MM.1S (cell line): ENCODE data around the gene FCER1A.

ENCODE experiments used
- DNase-seq: peaks from one replicate; pipeline ENCODE4 v3.0.0-alpha.2; 2015
- H2AFZ ChIP-seq: fragments of 300-600 bp; sonication (generic); 2 replicates; pipeline ENCODE4 v1.6.0; 2016; ENCODE audit warnings: antibody characterized with exemption, low read length
- H3F3A ChIP-seq: fragments of 300-600 bp; sonication (generic); 2 replicates; pipeline ENCODE4 v1.6.1; 2016; ENCODE audit warnings: mild to moderate bottlenecking, antibody characterized with exemption, low read length, moderate library complexity, mixed read lengths; ENCODE audit not compliant: insufficient read depth
- H3K27ac ChIP-seq: fragments of 300-600 bp; sonication (generic); 2 replicates; pipeline ENCODE4 v1.5.1; 2016; ENCODE audit warnings: mild to moderate bottlenecking, low read length
- H3K27me3 ChIP-seq: fragments of 300-600 bp; sonication (generic); replicated peaks from 2 replicates; pipeline ENCODE4 v1.6.0; 2016; ENCODE audit warnings: low read length; ENCODE audit not compliant: insufficient read depth
- H3K36me3 ChIP-seq: fragments of 300-600 bp; sonication (generic); replicated peaks from 2 replicates; pipeline ENCODE4 v1.6.1; 2016; ENCODE audit warnings: mild to moderate bottlenecking, low read length, mixed read lengths; ENCODE audit not compliant: insufficient read depth
- H3K4me1 ChIP-seq: fragments of 300-600 bp; sonication (generic); 2 replicates; pipeline ENCODE4 v1.6.1; 2016; ENCODE audit warnings: low read length, mixed read lengths
- H3K4me2 ChIP-seq: fragments of 300-600 bp; sonication (generic); 2 replicates; pipeline ENCODE4 v1.6.0; 2016; ENCODE audit warnings: low read depth, low read length
- H3K4me3 ChIP-seq: fragments of 300-600 bp; sonication (generic); 2 replicates; pipeline ENCODE4 v1.5.1; 2016; ENCODE audit warnings: low read length, mixed read lengths
- H3K79me2 ChIP-seq: fragments of 300-600 bp; sonication (generic); 2 replicates; pipeline ENCODE4 v1.6.1; 2016; ENCODE audit warnings: mixed run types, low read length, mixed read lengths
- H3K9ac ChIP-seq: fragments of 300-600 bp; sonication (generic); 2 replicates; pipeline ENCODE4 v1.6.1; 2016; ENCODE audit warnings: low read length, mixed read lengths
- H3K9me2 ChIP-seq: fragments of 300-600 bp; sonication (generic); replicated peaks from 2 replicates; pipeline ENCODE4 v1.6.1; 2016; ENCODE audit warnings: mild to moderate bottlenecking, low read length, mixed read lengths; ENCODE audit not compliant: insufficient read depth
- H3K9me3 ChIP-seq: fragments of 300-600 bp; sonication (generic); replicated peaks from 2 replicates; pipeline ENCODE4 v1.6.1; 2016; ENCODE audit warnings: mild to moderate bottlenecking, low read length, mixed read lengths; ENCODE audit not compliant: insufficient read depth
- H4K20me1 ChIP-seq: fragments of 300-600 bp; sonication (generic); 2 replicates; pipeline ENCODE4 v1.6.1; 2016; ENCODE audit warnings: mild to moderate bottlenecking, low read length, moderate library complexity, mixed read lengths; ENCODE audit not compliant: insufficient read depth
- CTCF ChIP-seq: fragments of 300-600 bp; sonication (generic); IDR thresholded peaks from 2 replicates; pipeline ENCODE4 v1.5.1; 2016; ENCODE audit warnings: antibody characterized with exemption, low read length, mixed read lengths
- EZH2 ChIP-seq: fragments of 300-600 bp; sonication (generic); optimal IDR thresholded peaks from 2 replicates; pipeline ENCODE3; 2017; ENCODE audit warnings: low read depth, mild to moderate bottlenecking, antibody characterized with exemption, low read length, mixed read lengths
- EZH2phosphoT487 ChIP-seq: fragments of 300-600 bp; sonication (generic); IDR thresholded peaks from 2 replicates; pipeline ENCODE4 v1.6.1; 2018; ENCODE audit warnings: antibody characterized with exemption, low read length

The FCER1A gene

DNA sequence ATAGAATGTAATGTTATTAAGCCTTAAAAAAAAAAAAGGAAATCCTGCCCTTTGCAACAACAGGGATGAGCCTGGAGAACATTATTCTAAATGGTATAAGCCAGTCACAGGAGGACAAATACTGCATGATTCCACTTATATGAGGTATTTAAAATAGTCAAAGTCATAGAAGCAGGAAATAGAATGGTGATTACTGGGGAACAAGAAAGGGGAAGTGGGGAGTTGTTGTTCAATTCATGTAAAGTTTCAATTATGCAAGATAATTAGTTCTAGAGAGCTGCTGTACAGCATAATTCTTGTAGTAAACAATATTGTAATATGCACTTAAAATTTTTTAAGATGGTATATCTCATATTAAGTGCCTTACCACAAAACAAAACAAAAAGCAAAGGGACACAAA is 13.2 kb downstream of the FCER1A start:
- H3K4me1 ChIP-seq: 0 out of 2 replicates have a peak, but pooled peaks cover 6% of the 10 kb centered on the region
- no peak overlapping the region for H3K9ac ChIP-seq
- no peak overlapping the region for H3K4me2 ChIP-seq
- no peak overlapping the region for H3K4me3 ChIP-seq
- no peaks in the 10 kb centered on the region for H3F3A ChIP-seq
- no peaks in the 10 kb centered on the region for H3K9me3 ChIP-seq
- no peak overlapping the region for H3K27ac ChIP-seq
- no peaks in the 10 kb centered on the region for H3K79me2 ChIP-seq
- TF ChIP-seq EZH2 (no peak), CTCF (no peak), EZH2phosphoT487 (no peak)
- no peaks in the 10 kb centered on the region for H3K9me2 ChIP-seq
- DNase-seq: no peak
- H3K36me3 ChIP-seq: no peaks in the 10 kb centered on the region
- H4K20me1 ChIP-seq: no peaks in the 10 kb centered on the region
- no peak overlapping the region for H2AFZ ChIP-seq
- no peaks in the 10 kb centered on the region for H3K27me3 ChIP-seq

DNA sequence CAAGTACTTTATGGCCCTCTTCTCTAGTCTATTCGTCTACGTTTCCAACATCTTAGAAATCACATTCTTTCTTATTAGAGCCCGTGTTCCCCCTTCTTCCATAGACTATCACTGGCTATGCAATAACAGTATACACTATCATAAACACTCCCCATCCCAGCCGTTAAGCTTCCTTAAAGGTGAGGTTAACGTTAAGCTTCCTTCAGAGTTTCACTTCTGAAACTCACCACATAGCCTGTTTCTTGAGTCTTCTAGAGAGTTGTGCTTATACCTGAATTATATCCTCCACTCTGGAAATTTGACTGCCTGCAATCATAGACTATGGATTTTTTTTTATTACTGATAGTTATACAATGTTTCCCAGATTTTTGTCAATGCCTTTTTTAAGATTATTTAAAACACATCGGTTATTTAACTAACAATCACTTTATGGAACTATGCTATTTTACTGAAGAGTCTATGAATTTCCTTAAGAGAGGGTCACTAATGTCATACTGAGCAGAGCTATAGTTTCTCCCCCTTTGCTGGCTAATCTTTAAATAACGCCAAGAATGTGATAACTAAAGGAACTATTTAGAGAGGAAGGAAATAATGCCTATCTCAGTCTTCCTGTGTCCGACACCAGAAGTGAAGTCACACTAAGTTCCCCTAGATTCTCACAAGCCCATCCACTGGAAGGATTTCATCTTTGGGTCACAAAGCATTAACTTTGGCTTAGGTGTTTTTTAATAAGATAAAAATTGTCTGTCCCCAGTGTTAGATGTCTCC is 16.8 kb downstream of the FCER1A start:
- Histone ChIP-seq H3K36me3 (no peaks in the 10 kb centered on the region), H3K27me3 (no peaks in the 10 kb centered on the region), H3K9me2 (no peaks in the 10 kb centered on the region), H4K20me1 (no peaks in the 10 kb centered on the region), H3K4me2 (no peak overlapping the region), H3K79me2 (no peaks in the 10 kb centered on the region), H3K9ac (no peak overlapping the region), H3K4me1 (0 out of 2 replicates have a peak, but pooled peaks cover 6% of the 10 kb centered on the region), H3K27ac (no peak overlapping the region), H3F3A (no peaks in the 10 kb centered on the region), H3K4me3 (no peak overlapping the region), H3K9me3 (no peaks in the 10 kb centered on the region), H2AFZ (no peak overlapping the region)
- no peak for TF ChIP-seq EZH2phosphoT487
- no peak for TF ChIP-seq EZH2
- TF ChIP-seq CTCF: no peak
- DNase-seq: peak; percentile 52

GRCh38 chr1:159334797-159335196 is 32.7 kb downstream of the FCER1A start:
- Histone ChIP-seq H3K36me3 (no peaks in the 10 kb centered on the region), H3K9me2 (no peaks in the 10 kb centered on the region), H3F3A (no peaks in the 10 kb centered on the region), H4K20me1 (no peaks in the 10 kb centered on the region), H3K79me2 (no peaks in the 10 kb centered on the region), H3K27ac (no peak overlapping the region), H3K4me2 (no peak overlapping the region), H3K9me3 (no peaks in the 10 kb centered on the region), H3K4me1 (no peaks in the 10 kb centered on the region), H3K9ac (no peak overlapping the region), H2AFZ (no peak overlapping the region), H3K27me3 (no peaks in the 10 kb centered on the region), H3K4me3 (no peak overlapping the region)
- DNase-seq: no peak
- TF ChIP-seq CTCF (no peak), EZH2phosphoT487 (no peak)
